Ectodermal cell (in vitro differentiated cells): ENCODE results near the gene MPRIP.
A peak's percentile ranks its signal among the peaks of the same experiment; 100 is the strongest.
"Not testable (repeated sequence)": the region's sequence is repeated elsewhere in the genome, so short reads cannot be mapped to it uniquely, and the experiment has no call there.

Experiments
- H3K27ac ChIP-seq: 2 replicates; pipeline ENCODE4 v1.7.0; 2013; ENCODE audit warnings: mild to moderate bottlenecking, low read depth, low read length; ENCODE audit not compliant: insufficient read depth, poor library complexity, severe bottlenecking
- H3K27me3 ChIP-seq: 2 replicates; pipeline ENCODE4 v1.7.0; 2013; ENCODE audit warnings: mild to moderate bottlenecking, low read length; ENCODE audit not compliant: insufficient read depth, control insufficient read depth, poor library complexity, severe bottlenecking
- H3K36me3 ChIP-seq: one replicate; pipeline ENCODE4 v1.7.0; 2013; ENCODE audit warnings: low read length; ENCODE audit not compliant: control insufficient read depth, insufficient read depth
- H3K4me1 ChIP-seq: one replicate; pipeline ENCODE4 v1.7.0; 2013; ENCODE audit warnings: low read length; ENCODE audit not compliant: control insufficient read depth, insufficient read depth
- H3K4me3 ChIP-seq: 2 replicates; pipeline ENCODE4 v1.7.0; 2013; ENCODE audit warnings: low read depth, low read length, control low read depth; ENCODE audit not compliant: insufficient read depth
- H3K9me3 ChIP-seq: 2 replicates; pipeline ENCODE4 v1.7.0; 2013; ENCODE audit warnings: mild to moderate bottlenecking, low read length, moderate library complexity; ENCODE audit not compliant: control insufficient read depth
- WGBS, 2 experiments: methylation state at CpG; one replicate each; pipeline ENCODE4 v1.1.7; 2013; ENCODE audit warnings: missing lambda C conversion rate in 2 of 2; 5-methylcytosine and 5-hydroxymethylcytosine counted together

Gene MPRIP

DNA sequence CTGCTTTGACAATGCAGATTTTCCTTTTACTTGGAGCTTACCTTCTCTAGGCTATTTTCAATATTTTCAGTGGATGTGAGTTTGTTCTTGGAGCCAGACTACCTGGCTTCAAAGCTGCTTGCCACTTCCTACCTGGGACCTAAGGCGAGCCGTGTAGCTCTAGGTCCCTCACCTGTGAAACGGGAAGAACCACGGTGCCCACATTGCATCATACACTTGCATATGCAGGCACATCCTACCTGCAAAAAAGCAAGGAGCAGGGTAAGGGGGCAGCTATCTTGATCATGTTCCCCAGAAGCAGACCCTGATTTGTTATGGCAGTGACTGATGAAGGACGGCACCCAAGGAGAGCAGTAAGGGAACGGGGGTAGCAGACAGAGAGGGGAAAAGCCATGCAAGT, 27.0 kb upstream of the MPRIP start:
- no peaks in the 10 kb centered on the region for H3K4me1 ChIP-seq
- no peaks in the 10 kb centered on the region for H3K27me3 ChIP-seq
- H3K4me3 ChIP-seq, result no peak overlapping the region
- 88 to 94% methylated on average over 6 of the region's 6 CpGs for WGBS, 2 experiments
- no peaks in the 10 kb centered on the region for H3K9me3 ChIP-seq
- no peaks in the 10 kb centered on the region for H3K36me3 ChIP-seq
- no peak overlapping the region for H3K27ac ChIP-seq

DNA sequence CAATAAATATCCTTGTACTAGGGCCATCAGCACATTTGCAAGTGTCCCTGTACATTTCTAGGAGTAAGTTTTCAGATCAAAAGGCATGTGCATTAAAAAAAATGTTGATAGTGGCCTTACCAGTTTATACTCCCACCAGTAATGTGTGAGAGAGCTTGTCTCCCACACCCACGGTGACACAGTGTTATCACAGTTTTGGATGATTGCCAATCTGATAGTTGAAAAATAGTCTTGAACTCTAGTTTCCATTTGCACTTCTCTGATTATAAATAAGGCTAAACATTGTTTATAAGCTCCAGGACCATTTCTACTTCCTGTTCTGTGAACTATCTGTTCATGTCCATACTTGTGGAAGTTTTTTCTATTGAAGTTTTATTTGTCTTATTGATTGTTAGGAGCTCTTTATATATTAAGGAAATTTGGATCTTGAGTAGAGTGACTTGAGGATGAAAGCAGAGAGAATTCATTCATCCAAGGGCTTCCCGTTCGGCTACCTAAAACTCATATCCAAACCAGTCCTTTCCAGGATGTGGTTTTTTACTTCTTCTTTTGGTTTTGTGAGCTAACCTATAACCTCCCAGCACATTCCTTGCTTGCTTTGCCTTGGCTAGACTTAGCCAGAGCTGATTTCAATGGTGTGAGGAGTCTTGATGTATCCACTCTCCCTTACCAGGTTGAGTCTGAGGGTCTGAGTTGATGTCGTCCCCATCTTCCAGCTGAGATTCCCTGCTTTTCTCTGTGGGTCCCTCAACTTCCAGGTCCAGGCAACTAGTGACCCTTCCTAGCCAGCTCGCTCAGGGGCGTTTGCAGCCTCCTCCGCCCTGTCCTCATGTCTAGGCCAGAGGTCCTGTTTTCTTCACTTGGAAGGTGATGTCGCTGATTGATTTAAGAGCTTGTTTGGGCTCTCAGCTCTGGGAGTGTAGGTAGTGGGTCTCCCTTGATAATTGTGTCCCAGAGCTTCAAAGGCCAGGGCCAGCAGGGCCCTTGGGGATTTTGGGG, 25.8 kb upstream of the MPRIP start:
- H3K9me3 ChIP-seq, H3K4me3 ChIP-seq, H3K36me3 ChIP-seq, H3K27ac ChIP-seq, H3K4me1 ChIP-seq, H3K27me3 ChIP-seq: not testable (repeated sequence)
- WGBS, 2 experiments, result 95 to 99% methylated on average over 8 of the region's 8 CpGs

DNA sequence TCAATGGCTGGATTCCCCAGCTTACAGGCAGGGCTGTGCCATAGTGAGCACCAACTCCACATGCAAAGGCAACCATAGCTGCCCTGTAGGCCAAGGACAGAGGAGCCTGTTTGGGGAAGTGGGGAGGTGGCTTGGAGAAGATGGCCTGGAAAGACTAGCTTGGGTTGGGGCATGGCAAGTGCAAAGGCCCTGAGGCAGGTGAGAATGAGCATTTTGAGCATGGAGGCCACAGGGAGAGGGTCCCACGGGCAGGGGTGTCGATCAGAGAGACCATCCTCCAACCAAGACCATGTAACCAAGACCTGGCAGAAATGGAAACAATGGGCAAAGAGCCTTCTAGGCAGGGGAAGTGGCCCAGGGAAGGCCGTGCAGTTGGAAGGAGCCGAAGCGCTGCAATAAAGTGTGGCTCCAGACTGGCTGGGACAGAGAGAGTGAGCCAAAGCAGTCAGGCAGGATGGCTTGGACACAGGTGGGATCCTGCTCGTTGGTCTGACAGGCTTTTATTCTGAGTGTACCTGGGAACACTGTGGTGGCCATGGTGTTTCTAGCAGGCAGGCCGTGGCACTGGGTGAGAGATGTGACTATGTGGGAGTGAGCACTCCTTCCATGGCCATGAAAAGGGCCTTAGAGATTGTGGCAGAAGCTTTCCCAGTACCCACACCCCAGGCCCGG, 24.8 kb upstream of the MPRIP start:
- no peaks in the 10 kb centered on the region for H3K9me3 ChIP-seq
- peaks cover 14% of the 10 kb centered on the region for H3K4me1 ChIP-seq
- no peaks in the 10 kb centered on the region for H3K36me3 ChIP-seq
- no peaks in the 10 kb centered on the region for H3K27me3 ChIP-seq
- H3K27ac ChIP-seq, result no peak overlapping the region
- no peak overlapping the region for H3K4me3 ChIP-seq
- 93 to 94% methylated on average over 8 of the region's 8 CpGs for WGBS, 2 experiments

DNA sequence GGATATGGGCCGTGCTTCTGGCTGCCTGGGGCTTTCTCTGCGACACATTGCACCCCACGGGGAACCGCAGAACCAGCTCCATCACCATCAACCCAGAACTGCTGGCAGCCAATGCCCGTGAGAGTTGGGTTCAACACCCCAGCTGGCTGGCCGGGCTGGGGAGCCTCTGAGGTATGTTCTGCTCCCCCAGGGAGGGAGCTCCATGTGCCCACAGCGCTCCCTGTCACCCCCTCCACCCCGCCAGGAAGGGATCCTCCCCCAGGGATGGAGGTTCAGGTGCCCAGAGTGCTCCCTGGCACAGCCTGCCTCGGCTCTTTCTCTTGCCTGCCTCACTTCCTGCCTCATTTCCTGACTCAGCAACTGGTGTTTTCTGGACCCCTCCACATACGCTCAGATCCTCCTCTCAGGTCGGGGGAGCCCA, 24.2 kb upstream of the MPRIP start:
- Histone ChIP-seq H3K4me3 (no peak overlapping the region), H3K4me1 (peaks cover 14% of the 10 kb centered on the region), H3K36me3 (no peaks in the 10 kb centered on the region), H3K27ac (no peak overlapping the region), H3K9me3 (no peaks in the 10 kb centered on the region), H3K27me3 (no peaks in the 10 kb centered on the region)
- 89 to 92% methylated on average over 11 of the region's 11 CpGs for WGBS, 2 experiments

DNA sequence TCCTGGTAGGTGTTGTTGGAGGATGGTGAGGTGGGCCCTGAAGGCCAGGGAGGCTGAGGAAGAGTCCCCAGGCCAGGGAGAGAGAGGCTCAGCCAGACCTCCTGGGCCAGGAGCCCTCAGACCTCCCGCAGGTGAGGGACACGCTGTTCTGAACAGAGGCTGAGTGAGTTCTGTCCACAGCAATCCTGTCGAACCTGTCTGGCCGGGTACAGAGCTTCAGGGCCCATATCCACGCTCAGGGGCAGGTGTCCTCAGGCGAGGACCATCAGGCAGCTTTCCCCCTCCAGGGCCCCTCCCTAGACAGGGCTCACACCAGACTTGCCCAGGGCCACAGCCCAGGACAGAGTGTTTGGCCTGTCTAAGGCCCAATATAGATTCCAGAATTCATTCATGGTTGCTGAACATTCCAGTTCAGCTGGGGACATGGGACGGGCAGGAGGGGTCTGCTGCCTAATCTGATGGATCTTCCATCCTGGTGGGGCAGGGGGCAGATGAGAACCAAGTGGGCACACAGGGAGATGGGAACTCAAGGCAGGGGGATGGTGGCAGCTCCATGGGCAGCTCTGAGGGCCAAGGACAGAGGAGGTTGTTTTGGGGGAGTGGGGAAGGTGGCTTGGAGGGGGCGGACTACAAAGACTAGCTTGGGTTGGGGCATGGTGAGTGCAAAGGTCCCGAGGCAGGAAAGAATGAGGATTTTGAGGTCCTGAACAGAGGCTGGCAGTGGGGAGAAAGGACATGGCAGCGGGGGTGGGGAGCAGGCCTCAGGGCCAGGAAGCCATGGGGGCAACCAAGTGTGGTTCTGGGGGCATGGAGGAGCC, 23.4 kb upstream of the MPRIP start:
- 91 to 93% methylated on average over 10 of the region's 10 CpGs for WGBS, 2 experiments
- no peak overlapping the region for H3K4me3 ChIP-seq
- H3K27me3 ChIP-seq, result no peaks in the 10 kb centered on the region
- no peak overlapping the region for H3K27ac ChIP-seq
- peaks cover 14% of the 10 kb centered on the region for H3K4me1 ChIP-seq
- no peaks in the 10 kb centered on the region for H3K36me3 ChIP-seq
- no peaks in the 10 kb centered on the region for H3K9me3 ChIP-seq

DNA sequence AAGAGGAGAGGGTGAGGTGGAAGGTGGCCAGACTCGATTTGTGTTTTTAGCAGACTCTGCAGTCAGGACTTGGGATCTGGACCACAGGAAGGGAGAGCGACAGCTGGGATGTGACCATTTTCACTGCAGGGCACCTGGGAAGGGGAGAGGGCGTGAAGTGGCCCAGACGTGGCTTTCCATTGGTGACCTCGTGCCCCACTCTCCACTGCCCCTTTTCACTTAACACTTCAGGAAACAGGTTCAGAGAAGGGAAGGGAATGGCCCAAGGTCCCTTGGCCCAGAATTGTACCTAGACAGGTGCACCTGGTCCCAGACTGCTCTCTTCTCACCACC, 22.9 kb upstream of the MPRIP start:
- H3K27ac ChIP-seq, result no peak overlapping the region
- H3K4me1 ChIP-seq, result peaks cover 14% of the 10 kb centered on the region
- no peaks in the 10 kb centered on the region for H3K36me3 ChIP-seq
- no peak overlapping the region for H3K4me3 ChIP-seq
- no peaks in the 10 kb centered on the region for H3K9me3 ChIP-seq
- H3K27me3 ChIP-seq, result no peaks in the 10 kb centered on the region
- 90 to 94% methylated on average over 5 of the region's 5 CpGs for WGBS, 2 experiments

DNA sequence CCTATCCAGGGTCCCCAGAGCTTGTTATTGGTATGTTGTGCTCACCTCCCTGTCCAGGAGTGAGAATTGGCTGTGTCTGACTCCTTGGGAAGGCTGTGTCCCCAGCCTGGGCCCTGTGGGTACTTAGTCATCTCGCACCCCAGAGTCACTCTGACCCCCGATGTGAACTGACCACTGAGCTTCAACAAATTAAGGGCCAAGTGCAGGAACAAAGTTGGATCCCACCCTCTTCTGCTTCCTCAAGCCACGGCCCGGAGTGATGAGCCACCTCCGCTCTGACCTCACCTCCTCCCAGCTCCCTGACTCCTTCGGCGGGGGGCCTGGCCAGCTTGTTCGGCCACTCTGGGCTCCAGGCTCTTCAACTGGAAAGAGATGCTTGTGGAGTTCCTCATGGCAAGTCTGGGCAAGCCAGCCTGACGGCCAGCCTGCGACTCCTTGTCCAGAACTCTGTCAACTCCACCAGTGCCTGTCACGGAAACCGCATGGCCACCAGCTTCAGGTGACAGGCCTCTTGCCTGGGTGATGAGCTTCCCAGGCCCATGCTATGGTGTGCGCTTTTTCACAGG, 22.3 kb upstream of the MPRIP start:
- H3K27ac ChIP-seq, result no peak overlapping the region
- H3K9me3 ChIP-seq, result no peaks in the 10 kb centered on the region
- no peak overlapping the region for H3K4me3 ChIP-seq
- H3K27me3 ChIP-seq, result no peaks in the 10 kb centered on the region
- 96 to 97% methylated on average over 13 of the region's 13 CpGs for WGBS, 2 experiments
- H3K36me3 ChIP-seq, result no peaks in the 10 kb centered on the region
- H3K4me1 ChIP-seq, result peaks cover 14% of the 10 kb centered on the region

DNA sequence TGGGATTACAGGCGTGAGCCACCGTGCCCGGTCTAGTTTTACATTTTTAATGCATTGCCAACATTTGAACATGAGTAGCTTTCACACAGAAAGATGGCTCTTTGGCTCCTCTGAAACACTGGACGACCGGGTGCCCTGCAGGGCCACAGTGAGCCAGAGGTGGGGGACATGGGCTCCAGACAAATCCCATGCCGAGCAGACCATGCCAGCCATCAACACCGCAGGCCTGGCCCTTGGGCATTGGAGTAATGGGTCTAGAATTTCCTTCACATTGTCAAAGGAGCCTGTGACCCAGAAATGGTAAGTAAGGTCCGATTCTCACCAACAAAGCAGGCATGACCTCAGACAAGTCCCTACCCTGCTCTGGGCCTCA, 21.4 kb upstream of the MPRIP start:
- no peak overlapping the region for H3K27ac ChIP-seq
- 90 to 93% methylated on average over 8 of the region's 8 CpGs for WGBS, 2 experiments
- H3K4me3 ChIP-seq, result no peak overlapping the region
- peaks cover 14% of the 10 kb centered on the region for H3K4me1 ChIP-seq
- no peaks in the 10 kb centered on the region for H3K36me3 ChIP-seq
- H3K27me3 ChIP-seq, result no peaks in the 10 kb centered on the region
- no peaks in the 10 kb centered on the region for H3K9me3 ChIP-seq

DNA sequence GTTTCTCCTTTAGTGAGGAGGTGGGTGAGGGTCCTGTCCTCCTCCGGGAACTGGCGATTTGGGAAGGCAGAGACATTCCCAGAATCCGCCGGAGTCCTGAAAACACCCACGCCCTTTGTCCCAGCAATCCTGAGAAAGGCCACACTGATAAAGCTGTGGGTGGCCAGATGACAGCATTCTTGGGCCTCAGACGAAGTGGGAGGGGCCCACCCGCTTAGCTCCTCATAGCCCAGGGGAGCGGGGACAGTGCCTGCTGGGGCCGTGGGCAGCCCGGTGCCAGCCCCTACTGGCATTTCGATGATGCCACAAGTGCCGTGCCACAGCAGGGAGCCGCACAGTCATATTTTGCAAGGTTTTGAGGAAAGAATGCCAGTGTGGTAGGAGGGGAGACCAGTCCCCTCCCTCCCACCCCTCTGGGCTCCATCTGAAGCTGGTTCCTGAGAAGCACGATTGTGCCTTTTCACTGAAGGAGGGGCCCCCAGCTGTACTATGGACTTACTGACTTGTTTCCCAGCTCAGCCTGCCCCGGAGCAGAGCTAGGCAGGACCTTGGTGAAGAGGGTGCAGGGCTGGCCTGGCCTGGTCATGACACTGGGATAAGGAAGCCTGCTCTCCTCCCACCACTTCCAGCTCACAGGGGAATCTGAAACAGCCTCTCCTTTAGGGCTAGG, 20.9 kb upstream of the MPRIP start:
- 51 to 59% methylated on average over 15 of the region's 15 CpGs for WGBS, 2 experiments
- Histone ChIP-seq H3K4me1 (peaks cover 14% of the 10 kb centered on the region), H3K36me3 (no peaks in the 10 kb centered on the region), H3K4me3 (no peak overlapping the region), H3K27ac (peak overlapping the region; percentile 17), H3K27me3 (no peaks in the 10 kb centered on the region), H3K9me3 (no peaks in the 10 kb centered on the region)
